SK-N-DZ (cell line): ENCODE results near the gene RCL1.
"Not testable (repeated sequence)": the region's sequence is repeated elsewhere in the genome, so short reads cannot be mapped to it uniquely, and the experiment has no call there.

Experiments used
- DNase-seq: peaks from one replicate; pipeline ENCODE4 v3.0.0-alpha.2; 2015; ENCODE audit warnings: low spot score
- small RNA-seq, 2 experiments: library from RNA; depleted of rRNA; stranded (forward); fragments of <200 nt; gene quantifications; one replicate each; pipeline ENCODE3, GENCODE V24; 2014

RCL1 gene

GRCh38 chr9:4883326-4883873 lies 90.7 kb downstream of the RCL1 start:
- no peak for DNase-seq

- DNase-seq, result no peak
Observed at GRCh38 chr9:4886698-4887097, 94.0 kb downstream of the RCL1 start.

GRCh38 chr9:4887556-4887955 lies 94.8 kb downstream of the RCL1 start:
- DNase-seq, result no peak

GRCh38 chr9:4890242-4890641 lies 97.5 kb downstream of the RCL1 start:
- no peak for DNase-seq

DNA sequence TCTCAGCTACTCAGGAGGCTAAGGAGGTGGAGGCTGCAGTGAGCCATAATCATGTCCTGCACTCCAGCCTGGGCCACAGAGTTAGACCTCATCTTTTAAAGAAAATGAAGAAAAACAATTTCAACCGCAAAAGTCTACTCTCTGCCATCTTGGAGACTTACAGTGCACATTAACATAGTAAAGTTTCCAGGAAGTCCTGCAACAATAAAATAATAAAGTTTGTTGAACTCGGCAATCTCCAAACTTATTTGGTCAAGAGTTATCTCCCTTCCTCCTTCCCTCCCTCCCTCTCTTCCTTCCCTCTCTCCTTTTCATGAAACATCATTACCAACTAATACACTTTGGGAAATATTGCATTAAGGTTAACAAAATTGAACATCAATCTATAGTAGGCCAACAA lies 98.2 kb downstream of the RCL1 start:
- no peak for DNase-seq

- no peak for DNase-seq
Observed at GRCh38 chr9:4891674-4892073, 98.9 kb downstream of the RCL1 start.

GRCh38 chr9:4892501-4893194 lies 99.9 kb downstream of the RCL1 start:
- DNase-seq, result no peak

- no peak for DNase-seq
Observed at GRCh38 chr9:4894076-4894475, 101.3 kb downstream of the RCL1 start.

DNA sequence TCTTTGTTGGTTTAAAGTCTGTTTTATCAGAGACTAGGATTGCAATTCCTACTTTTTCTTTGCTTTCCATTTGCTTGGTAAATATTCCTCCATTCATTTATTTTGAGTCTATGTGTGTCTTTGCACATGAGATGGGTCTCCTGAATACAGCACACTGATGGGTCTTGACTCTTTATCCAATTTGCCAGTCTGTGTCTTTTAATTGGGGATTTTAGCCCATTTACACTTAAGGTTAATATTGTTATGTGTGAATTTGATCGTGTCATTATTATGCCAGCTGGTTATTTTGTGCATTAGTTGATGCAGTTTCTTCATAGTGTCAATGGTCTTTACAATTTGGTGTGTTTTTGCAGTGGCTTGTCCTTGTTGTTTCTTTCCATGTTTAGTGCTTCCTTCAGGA lies 107.1 kb downstream of the RCL1 start:
- DNase-seq, result not testable (repeated sequence)

DNA sequence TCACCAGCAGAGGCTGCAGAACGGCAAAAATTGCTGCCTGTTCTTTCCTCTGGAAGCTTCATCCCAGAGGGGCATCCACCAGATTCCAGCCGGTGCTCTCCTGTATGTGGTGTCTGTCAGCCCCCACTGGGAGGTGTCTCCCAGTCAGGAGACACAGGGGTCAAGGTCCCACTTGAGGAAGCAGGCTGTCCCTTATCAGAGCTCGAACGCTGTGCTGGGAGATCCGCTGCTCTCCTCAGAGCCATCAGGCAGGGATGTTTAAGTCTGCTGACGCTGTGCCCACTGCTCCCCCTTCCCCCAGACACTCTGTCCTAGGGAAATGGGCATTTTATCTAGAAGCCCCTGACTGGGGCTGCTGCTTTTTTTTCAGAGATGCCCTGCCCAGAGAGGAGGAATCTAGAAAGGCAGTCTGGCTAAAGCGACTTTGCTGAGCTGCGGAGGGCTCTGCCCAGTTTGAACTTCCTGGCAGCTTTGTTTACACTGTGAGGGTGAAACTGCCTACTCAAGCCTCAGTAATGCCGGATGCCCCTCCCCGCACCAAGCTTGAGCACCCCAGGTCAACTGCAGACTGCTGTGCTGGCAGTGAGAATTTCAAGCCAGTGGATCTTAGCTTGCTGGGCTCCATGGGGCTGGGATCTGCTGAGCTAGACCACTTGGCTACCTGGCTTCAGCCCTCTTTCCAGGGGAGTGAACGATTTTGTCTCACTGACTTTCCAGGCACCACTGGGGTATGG lies 108.8 kb downstream of the RCL1 start:
- not testable (repeated sequence) for DNase-seq

DNA sequence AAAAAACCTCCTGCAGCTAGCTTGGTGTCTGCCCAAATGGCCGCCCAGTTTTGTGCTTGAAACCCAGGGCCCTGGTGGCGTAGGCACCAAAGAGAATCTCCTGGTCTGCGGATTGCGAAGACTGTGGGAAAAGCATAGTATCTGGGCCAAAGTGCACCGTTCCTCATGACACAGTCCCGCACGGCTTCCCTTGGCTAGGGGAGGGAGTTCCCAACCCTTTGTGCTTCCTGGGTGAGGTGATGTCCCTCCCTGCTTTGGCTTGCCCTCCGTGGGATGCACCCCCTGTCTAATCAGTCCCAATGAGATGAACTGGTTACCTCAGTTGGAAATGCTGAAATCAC lies 109.4 kb downstream of the RCL1 start:
- DNase-seq, result no peak

DNA sequence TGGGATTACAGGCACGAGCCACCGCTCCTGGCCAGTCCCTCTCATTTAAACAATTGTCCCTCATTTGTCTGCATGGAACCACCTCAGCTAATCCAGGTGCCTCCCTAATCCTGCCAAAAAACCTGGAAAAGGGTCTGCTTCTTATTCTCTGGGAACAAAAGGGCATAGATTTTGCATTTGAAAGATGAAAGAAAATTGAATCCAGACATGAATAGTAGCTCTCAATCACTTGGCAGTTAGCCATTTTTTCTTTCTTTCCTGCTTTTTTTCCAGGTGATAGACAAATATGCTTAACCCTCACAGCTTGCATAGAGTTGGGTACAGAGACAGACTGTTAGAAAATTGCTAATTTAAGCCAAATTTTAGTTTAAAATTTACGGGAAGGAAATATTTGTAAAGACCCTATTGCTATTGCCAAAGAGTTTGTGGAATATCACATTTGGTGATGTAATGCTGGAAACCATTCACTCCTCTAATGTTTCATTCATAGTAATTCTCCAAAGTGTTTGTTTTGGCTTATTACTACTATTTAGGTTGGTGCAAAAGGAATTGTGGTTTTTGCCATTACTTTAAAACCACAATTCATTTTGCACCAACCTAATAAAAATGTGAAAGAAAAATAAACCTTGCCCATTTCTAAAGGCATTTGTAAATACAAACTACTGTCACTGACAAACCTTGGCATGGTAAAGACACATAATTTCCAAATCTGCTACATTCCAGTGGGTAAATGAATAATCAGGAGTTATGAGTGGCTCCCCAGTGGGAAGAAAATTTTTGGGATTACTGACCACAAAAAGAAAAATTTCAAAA lies 111.8 kb downstream of the RCL1 start:
- DNase-seq, result no peak

GRCh38 chr9:4905135-4905490 lies 112.4 kb downstream of the RCL1 start:
- DNase-seq, result no peak

Small RNAs within 50 kb of the gene (small RNA-seq; reads per million reads assigned to genes)
- 0 reads per million in 2 experiments for gene AL158147.1
- gene MIR101-2, result 0 reads per million in 2 experiments
